H1 (cell line): ENCODE measurements around the gene AMOTL2. TPM values are rescaled to one million over a fixed set of nuclear protein-coding genes. Genes with fewer than 3 reads are reported as not detected.

Experiments
- CTCF ChIA-PET: fragments of 300-600 bp; sonication (Branson Sonifier 250); formaldehyde crosslinking; loops from one replicate; lab custom pipeline; 2021; ENCODE audit not compliant: partially characterized antibody; lab: Charles Lee
- POLR2A ChIA-PET: fragments of 300-600 bp; sonication (Branson Sonifier 250); formaldehyde crosslinking; loops from one replicate; lab custom pipeline; 2021; ENCODE audit warnings: inconsistent platforms; ENCODE audit not compliant: partially characterized antibody; lab: Charles Lee
- DNase-seq, 2 experiments: peaks; one replicate each; pipeline versions ENCODE4 v3.0.0 to v3.0.0-alpha.2; 2010 to 2022; ENCODE audit warnings: low spot score in 2 of 2, low read depth in 1 of 2, mixed read lengths in 1 of 2
- FAIRE-seq: peaks from 2 replicates; lab custom pipeline; 2011; peaks lifted over from hg19 to GRCh38; lab: Jason Lieb, UNC
- H2AFZ ChIP-seq: 2 replicates; pipeline ENCODE4 v1.8.1; 2012; ENCODE audit warnings: low read length, inconsistent platforms
- H2AK5ac ChIP-seq: 2 replicates; pipeline ENCODE4 v1.6.1; 2013; ENCODE audit warnings: low read depth, low read length
- H2BK120ac ChIP-seq: replicated peaks from 2 replicates; pipeline ENCODE3; 2013; ENCODE audit warnings: low read depth, low read length, inconsistent platforms
- H2BK12ac ChIP-seq: 2 replicates; pipeline ENCODE4 v1.6.1; 2013; ENCODE audit warnings: low read depth, low read length
- H2BK15ac ChIP-seq: 2 replicates; pipeline ENCODE4 v1.6.1; 2013; ENCODE audit warnings: low read length
- H2BK20ac ChIP-seq: 2 replicates; pipeline ENCODE4 v1.6.1; 2013; ENCODE audit warnings: low read length
- H2BK5ac ChIP-seq: 2 replicates; pipeline ENCODE4 v1.6.1; 2013; ENCODE audit warnings: low read depth, low read length
- H3K14ac ChIP-seq: 2 replicates; pipeline ENCODE4 v1.6.1; 2013; ENCODE audit warnings: inconsistent platforms; ENCODE audit not compliant: insufficient read length
- H3K18ac ChIP-seq: 2 replicates; pipeline ENCODE4 v1.6.1; 2013; ENCODE audit warnings: low read length; ENCODE audit errors: extremely low read depth
- H3K23ac ChIP-seq: 2 replicates; pipeline ENCODE4 v1.6.1; 2013; ENCODE audit warnings: inconsistent platforms; ENCODE audit not compliant: insufficient read length
- H3K23me2 ChIP-seq: 2 replicates; pipeline ENCODE4 v1.6.1; 2013; ENCODE audit warnings: low read depth, low read length
- H3K27ac ChIP-seq: 2 replicates; pipeline ENCODE4 v1.6.1; 2011; ENCODE audit warnings: low read depth, low read length, inconsistent platforms
- H3K27me3 ChIP-seq, 4 experiments: replicated peaks in 1 of 4; 1 replicate in 1 of 4; 2 replicates in 3 of 4; pipeline versions ENCODE4 v1.6.1 to v1.8.1; 2011 to 2013; ENCODE audit warnings: low read length in 3 of 4, mild to moderate bottlenecking in 3 of 4, inconsistent platforms in 2 of 4, mixed read lengths in 2 of 4, moderate library complexity in 1 of 4; ENCODE audit not compliant: control insufficient read depth in 3 of 4, insufficient read depth in 3 of 4; ENCODE audit errors: extremely low read depth in 1 of 4
- H3K36me3 ChIP-seq, 4 experiments: 2 replicates each; pipeline versions ENCODE4 v1.6.1 to v1.8.1; 2011 to 2013; ENCODE audit warnings: mild to moderate bottlenecking in 4 of 4, low read length in 3 of 4, moderate library complexity in 2 of 4, control low read depth in 1 of 4, inconsistent platforms in 1 of 4; ENCODE audit not compliant: insufficient read depth in 4 of 4, control insufficient read depth in 2 of 4
- H3K4ac ChIP-seq: replicated peaks from 2 replicates; pipeline ENCODE3; 2013; ENCODE audit warnings: low read length, low read depth, mixed read lengths, inconsistent platforms; ENCODE audit not compliant: insufficient read length
- H3K4me1 ChIP-seq, 4 experiments: replicated peaks in 1 of 4; 1 replicate in 1 of 4; 2 replicates in 3 of 4; pipeline versions ENCODE4 v1.6.1 to v1.8.1; 2011 to 2013; ENCODE audit warnings: low read length in 3 of 4, inconsistent platforms in 2 of 4, mixed read lengths in 1 of 4; ENCODE audit not compliant: insufficient read depth in 4 of 4, control insufficient read depth in 3 of 4
- H3K4me2 ChIP-seq, 2 experiments: 2 replicates each; pipeline versions ENCODE4 v1.6.1 to v1.8.1; 2011 to 2013; ENCODE audit warnings: low read depth in 2 of 2, low read length in 2 of 2, control low read depth in 1 of 2, inconsistent platforms in 1 of 2, mild to moderate bottlenecking in 1 of 2; ENCODE audit not compliant: insufficient read depth in 1 of 2
- H3K4me3 ChIP-seq, 4 experiments: fragments of 200-600, 300-600 bp in 1 of 4; sonication (generic), shearing (Covaris generic), sonication (Bioruptor Twin) in 1 of 4; 2 replicates each; pipeline versions ENCODE4 v1.5.1 to v1.8.1; 2011 to 2016; ENCODE audit warnings: low read length in 4 of 4, low read depth in 3 of 4, control low read depth in 2 of 4, inconsistent platforms in 2 of 4, mild to moderate bottlenecking in 2 of 4, mixed read lengths in 1 of 4, moderate library complexity in 1 of 4; ENCODE audit not compliant: insufficient read depth in 2 of 4; ENCODE audit errors: extremely low read depth in 1 of 4
- H3K56ac ChIP-seq: replicated peaks from 2 replicates; pipeline ENCODE3; 2013; ENCODE audit warnings: low read depth, mild to moderate bottlenecking, mixed read lengths, low read length, inconsistent platforms; ENCODE audit not compliant: insufficient read length
- H3K79me1 ChIP-seq: 2 replicates; pipeline ENCODE4 v1.6.1; 2013; ENCODE audit warnings: low read depth, low read length, control low read depth
- H3K79me2 ChIP-seq, 2 experiments: 2 replicates each; pipeline versions ENCODE4 v1.6.1 to v1.8.1; 2012 to 2013; ENCODE audit warnings: low read length in 2 of 2, mild to moderate bottlenecking in 2 of 2, inconsistent platforms in 1 of 2; ENCODE audit not compliant: insufficient read depth in 2 of 2, control insufficient read depth in 1 of 2
- H3K9ac ChIP-seq, 4 experiments: replicated peaks in 1 of 4; 1 replicate in 1 of 4; 2 replicates in 3 of 4; pipeline versions ENCODE4 v1.6.1 to v1.8.1; 2011 to 2013; ENCODE audit warnings: low read depth in 3 of 4, low read length in 3 of 4, control low read depth in 2 of 4, mild to moderate bottlenecking in 2 of 4, moderate library complexity in 2 of 4, inconsistent platforms in 1 of 4; ENCODE audit errors: extremely low read depth in 1 of 4
- H3K9me3 ChIP-seq, 2 experiments: 2 replicates each; pipeline versions ENCODE4 v1.6.1 to v1.8.1; 2012 to 2013; ENCODE audit warnings: mild to moderate bottlenecking in 2 of 2, moderate library complexity in 2 of 2, control low read depth in 1 of 2, inconsistent platforms in 1 of 2, low read depth in 1 of 2, low read length in 1 of 2, mixed read lengths in 1 of 2; ENCODE audit not compliant: insufficient read depth in 2 of 2
- H4K20me1 ChIP-seq, 2 experiments: replicated peaks in 1 of 2; 2 replicates each; pipeline versions ENCODE3 to v1.8.1; 2011 to 2013; ENCODE audit warnings: inconsistent platforms in 2 of 2, low read length in 2 of 2, mild to moderate bottlenecking in 1 of 2; ENCODE audit not compliant: insufficient read depth in 2 of 2, control insufficient read depth in 1 of 2
- H4K5ac ChIP-seq: 2 replicates; pipeline ENCODE4 v1.6.1; 2013; ENCODE audit warnings: low read length, low read depth, mixed read lengths, inconsistent platforms; ENCODE audit not compliant: insufficient read length
- H4K8ac ChIP-seq: 2 replicates; pipeline ENCODE4 v1.8.0; 2013; ENCODE audit warnings: mild to moderate bottlenecking, moderate library complexity, low read length, inconsistent platforms; ENCODE audit not compliant: insufficient read depth; ENCODE audit errors: extremely low read depth
- H4K91ac ChIP-seq: replicated peaks from 2 replicates; pipeline ENCODE3; 2013; ENCODE audit warnings: low read length, mixed read lengths, inconsistent platforms; ENCODE audit not compliant: insufficient read length
- ASH2L ChIP-seq: fragments of 200-600, 300-600 bp; sonication (generic); IDR thresholded peaks from one replicate; pipeline ENCODE4 v1.7.1; 2017; ENCODE audit warnings: low read length
- FOSL1 ChIP-seq: IDR thresholded peaks from 2 replicates; pipeline ENCODE4 v1.6.1; 2011; ENCODE audit warnings: mild to moderate bottlenecking, low read depth, low read length, moderate library complexity; ENCODE audit not compliant: insufficient read depth
- HDAC6 ChIP-seq: IDR thresholded peaks from one replicate; pipeline ENCODE4 v1.7.1; 2012; ENCODE audit warnings: low read depth, mild to moderate bottlenecking, inconsistent platforms, low read length, moderate library complexity
- JUN ChIP-seq: IDR thresholded peaks from 2 replicates; pipeline ENCODE4 v1.6.1; 2011; ENCODE audit warnings: low read depth, mild to moderate bottlenecking, improper control_type of control experiment, low read length
- JUND ChIP-seq: IDR thresholded peaks from 2 replicates; pipeline ENCODE4 v1.6.1; 2011; ENCODE audit warnings: mild to moderate bottlenecking, improper control_type of control experiment, low read length
- KDM5A ChIP-seq: fragments of 200-600 bp; IDR thresholded peaks from 2 replicates; pipeline ENCODE4 v1.7.1; 2012; ENCODE audit warnings: mild to moderate bottlenecking, low read length, inconsistent platforms, mixed read lengths
- NANOG ChIP-seq: IDR thresholded peaks from 2 replicates; pipeline ENCODE4 v1.6.1; 2011; ENCODE audit warnings: low read length, low read depth, mild to moderate bottlenecking, inconsistent platforms; ENCODE audit not compliant: insufficient read depth, poor library complexity, severe bottlenecking
- POLR2AphosphoS5 ChIP-seq: IDR thresholded peaks from 2 replicates; pipeline ENCODE4 v1.6.1; 2011; ENCODE audit warnings: low read depth, low read length
- POU5F1 ChIP-seq: IDR thresholded peaks from 2 replicates; pipeline ENCODE4 v1.6.1; 2011; ENCODE audit warnings: low read depth, mild to moderate bottlenecking, low read length, moderate library complexity
- RAD21 ChIP-seq, 2 experiments: IDR thresholded peaks in 1 of 2; conservative IDR thresholded peaks in 1 of 2; 2 replicates each; pipeline ENCODE4 v1.6.1; 2011; ENCODE audit warnings: low read depth in 2 of 2, low read length in 2 of 2, improper control_type of control experiment in 1 of 2, inconsistent platforms in 1 of 2, mild to moderate bottlenecking in 1 of 2, moderate library complexity in 1 of 2
- TAF7 ChIP-seq: optimal IDR thresholded peaks from 2 replicates; pipeline ENCODE3; 2011; ENCODE audit warnings: low read depth, mild to moderate bottlenecking, inconsistent platforms, low read length, moderate library complexity, borderline replicate concordance
- TBP ChIP-seq: IDR thresholded peaks from 2 replicates; pipeline ENCODE4 v1.6.1; 2011; ENCODE audit warnings: low read depth, low read length, improper control_type of control experiment
- TEAD4 ChIP-seq: IDR thresholded peaks from 2 replicates; pipeline ENCODE4 v1.6.1; 2012; ENCODE audit warnings: low read depth, low read length, inconsistent platforms, mixed read lengths
- ZNF274 ChIP-seq: IDR thresholded peaks from 2 replicates; pipeline ENCODE4 v1.7.0; 2012; ENCODE audit warnings: low read length, borderline replicate concordance; ENCODE audit errors: extremely low read depth
- WGBS, 2 experiments: shearing (Covaris generic) in 1 of 2; methylation state at CpG; one replicate each; pipeline versions ENCODE4 v1.1.6 to v1.1.7; 2013 to 2015; ENCODE audit warnings: low lambda C conversion rate in 2 of 2, mixed read lengths in 2 of 2, inconsistent platforms in 1 of 2, low coverage in 1 of 2, missing lambda C conversion rate in 1 of 2; ENCODE audit not compliant: insufficient replicate concordance in 2 of 2, insufficient coverage in 1 of 2, insufficient read length in 1 of 2; ENCODE audit errors: extremely low coverage in 1 of 2, missing lambda C conversion rate in 1 of 2; 5-methylcytosine and 5-hydroxymethylcytosine counted together
- polyA plus RNA-seq, 7 experiments: library from polyadenylated mRNA; depleted of rRNA in 3 of 7; stranded (reverse) in 5 of 7; unstranded in 2 of 7; fragments of >200 nt in 5 of 7; fragments of 200-250 nt in 2 of 7; gene quantifications; 1 replicate in 5 of 7; 2 replicates in 1 of 7; 4 replicates in 1 of 7; pipeline versions ENCODE4 v1.2.1 to v1.2.3, GENCODE V29; 2011 to 2013; ENCODE audit warnings: missing spikeins in 2 of 7, mixed read lengths in 2 of 7
- total RNA-seq: library from RNA; stranded (reverse); fragmentation: NEBNext Ultra II Directional; extraction: Animal tissue kit (Norgen Biotek cat#: 25700); gene quantifications from 2 replicates; pipeline ENCODE4 v1.2.1, GENCODE V29; 2021

AMOTL2 gene
- total and polyA plus RNA-seq, 2 of the 8 experiments (the other 6 are each of a cell fraction or from before 2014, with no cell fraction given), result 19.0 to 63.7 TPM

DNA sequence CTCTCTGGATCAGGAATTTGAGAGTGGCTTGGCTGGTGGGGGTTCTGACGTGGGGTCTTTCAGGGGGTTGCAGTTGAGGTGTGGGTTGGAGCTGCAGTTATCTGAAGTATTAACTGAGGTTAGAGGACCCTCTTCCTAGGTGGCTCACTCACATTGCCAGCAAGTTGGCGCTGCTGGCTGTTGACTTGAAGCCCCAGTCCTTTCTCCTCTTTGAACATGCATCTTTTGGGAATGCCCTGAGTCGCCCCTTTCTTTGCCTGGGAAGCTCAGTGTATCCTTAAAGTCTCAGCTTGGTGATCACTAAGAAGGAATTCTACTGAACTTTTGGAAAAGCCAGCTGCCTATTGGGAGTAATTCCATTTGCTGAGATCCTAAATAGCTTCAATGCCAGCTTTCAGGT lies 13.0 kb upstream of the AMOTL2 start:
- H3K4me2 ChIP-seq, result no peak overlapping the region
- H2BK120ac ChIP-seq, result no peak overlapping the region
- H4K20me1 ChIP-seq, result no peaks in the 10 kb centered on the region
- no peak overlapping the region for H2BK15ac ChIP-seq
- H4K91ac ChIP-seq, result no peak overlapping the region
- no peak overlapping the region; the same call in 1 of the 2 replicates for H4K8ac ChIP-seq
- H3K27me3 ChIP-seq, result 0 out of 7 replicates have a peak, but pooled peaks cover 0 to under 1% (median 0%) of the 10 kb centered on the region in 4 experiments
- no peak overlapping the region for H2BK20ac ChIP-seq
- POLR2A ChIA-PET, result interaction anchor here (0.6 to 45.2 kb wide), 7 partner anchors 9 to 114 kb away, joined by 3 to 1731 read pairs (median 6); partner anchors contain the start of gene AMOTL2
- no peaks in the 10 kb centered on the region for H3K36me3 ChIP-seq
- H3K9ac ChIP-seq, result no peak overlapping the region
- peaks cover 0 to 6% (median 0%) of the 10 kb centered on the region in 4 experiments; a peak in 2 of 7 replicates for H3K4me1 ChIP-seq
- H2AK5ac ChIP-seq, result no peak overlapping the region
- 86% methylated on average over 3 of the region's 3 CpGs; no CpG with 5 or more reads in 1 of the 2 experiments for WGBS, 2 experiments
- H3K18ac ChIP-seq, result no peak overlapping the region
- no peak overlapping the region for H3K14ac ChIP-seq
- H3K27ac ChIP-seq, result no peak overlapping the region
- no peak overlapping the region for H3K23ac ChIP-seq
- no peaks in the 10 kb centered on the region for H3K79me1 ChIP-seq
- no peaks in the 10 kb centered on the region; a peak in 1 of 4 replicates for H3K9me3 ChIP-seq
- H3K56ac ChIP-seq, result no peak overlapping the region
- FAIRE-seq (no peak), DNase-seq (no peak)
- no peak overlapping the region for H4K5ac ChIP-seq
- no peak overlapping the region for H2AFZ ChIP-seq
- CTCF ChIA-PET, result interaction anchor here (0.8 to 2.3 kb wide), 11 partner anchors 9 to 174 kb away, joined by 3 to 13 read pairs (median 6); no protein-coding TSS in a partner anchor
- H2BK5ac ChIP-seq, result no peak overlapping the region
- no peak overlapping the region for H3K4ac ChIP-seq
- no peaks in the 10 kb centered on the region for H3K79me2 ChIP-seq
- no peak overlapping the region for H2BK12ac ChIP-seq
- H3K4me3 ChIP-seq, result no peak overlapping the region
- no peaks in the 10 kb centered on the region for H3K23me2 ChIP-seq
- TF ChIP-seq ZNF274 (no peak), FOSL1 (no peak), TEAD4 (no peak), JUND (no peak), NANOG (no peak), ASH2L (no peak), POLR2AphosphoS5 (no peak), RAD21 (IDR thresholded peaks at IDR 0.05 in 1 of 2, conservative IDR thresholded peaks at IDR 0.05 in 1 of 2; ENCODE audit: low read depth in 2 of 2, low read length in 2 of 2) (no peak), KDM5A (no peak), JUN (no peak), HDAC6 (no peak), TAF7 (no peak), TBP (no peak), POU5F1 (no peak)
